SK-N-SH treated with all-trans-retinoic acid at 6 μM for 48 hours (cell line): Measurements from ENCODE around the gene HOXD8.

Experiments used
- ARNTL ChIP-seq: fragments of 450-650 bp; formaldehyde crosslinking; IDR thresholded peaks from 2 replicates; pipeline ENCODE4 v1.5.0; 2020; ENCODE audit warnings: low read depth, mild to moderate bottlenecking, moderate library complexity, borderline replicate concordance
- CREB5 ChIP-seq: fragments of 250-450 bp; sonication (Bioruptor Pico); IDR thresholded peaks from 2 replicates; pipeline ENCODE4 v1.5.1; 2020; ENCODE audit warnings: low read depth, mild to moderate bottlenecking, moderate library complexity
- CSDC2 ChIP-seq: fragments of 250-450 bp; sonication (Bioruptor Pico); IDR thresholded peaks from 2 replicates; pipeline ENCODE4 v1.5.0; 2020; ENCODE audit warnings: mild to moderate bottlenecking, moderate library complexity
- GLIS3 ChIP-seq: fragments of 250-450 bp; sonication (Bioruptor Pico); IDR thresholded peaks from 2 replicates; pipeline ENCODE4 v1.5.0; 2020; ENCODE audit warnings: mild to moderate bottlenecking, moderate library complexity
- PATZ1 ChIP-seq: fragments of 250-450 bp; sonication (Bioruptor Pico); IDR thresholded peaks from 2 replicates; pipeline ENCODE4 v1.8.0; 2020; ENCODE audit warnings: mild to moderate bottlenecking, moderate library complexity, borderline replicate concordance
- PPARA ChIP-seq: fragments of 250-450 bp; sonication (Bioruptor Pico); IDR thresholded peaks from 2 replicates; pipeline ENCODE4 v1.5.0; 2020; ENCODE audit warnings: mild to moderate bottlenecking, borderline replicate concordance
- SNAI2 ChIP-seq: fragments of 250-450 bp; sonication (Bioruptor Pico); IDR thresholded peaks from 2 replicates; pipeline ENCODE4 v1.5.0; 2020; ENCODE audit warnings: mild to moderate bottlenecking, moderate library complexity
- TCF4 ChIP-seq: fragments of 250-450 bp; sonication (Bioruptor Pico); IDR thresholded peaks from 2 replicates; pipeline ENCODE4 v1.8.0; 2021; ENCODE audit warnings: mild to moderate bottlenecking, moderate library complexity, borderline replicate concordance
- TOX ChIP-seq: fragments of 250-450 bp; sonication (Bioruptor Pico); IDR thresholded peaks from 2 replicates; pipeline ENCODE4 v1.8.0; 2021; ENCODE audit warnings: mild to moderate bottlenecking, moderate library complexity, borderline replicate concordance
- ZFP30 ChIP-seq: fragments of 450-650 bp; formaldehyde crosslinking; IDR thresholded peaks from 2 replicates; pipeline ENCODE4 v1.5.0; 2022; ENCODE audit warnings: mild to moderate bottlenecking, moderate library complexity
- ZNF565 ChIP-seq: fragments of 450-650 bp; formaldehyde crosslinking; conservative IDR thresholded peaks from 2 replicates; pipeline ENCODE4 v1.5.0; 2020; ENCODE audit warnings: low read depth, mild to moderate bottlenecking, moderate library complexity
- ZNF8 ChIP-seq: fragments of 450-650 bp; formaldehyde crosslinking; IDR thresholded peaks from 2 replicates; pipeline ENCODE4 v1.5.0; 2020; ENCODE audit warnings: mild to moderate bottlenecking, moderate library complexity

- no peak for TF ChIP-seq ZNF8 (CRISPR knock-in tag)
- TF ChIP-seq SNAI2 (CRISPR knock-in tag), result no peak
- TF ChIP-seq PATZ1 (CRISPR knock-in tag), result no peak
- no peak for TF ChIP-seq ZNF565
- TF ChIP-seq CSDC2 (CRISPR knock-in tag), result no peak
- TF ChIP-seq GLIS3 (CRISPR knock-in tag), result no peak
- no peak for TF ChIP-seq TCF4
- no peak for TF ChIP-seq PPARA
- TF ChIP-seq ARNTL (CRISPR knock-in tag), result no peak
- no peak for TF ChIP-seq CREB5 (CRISPR knock-in tag)
- TF ChIP-seq TOX, result no peak
- TF ChIP-seq ZFP30 (CRISPR knock-in tag), result no peak
These were observed 1.7 kb downstream of the HOXD8 start for GRCh38 chr2:176130957-176131847.
